ENCODE results near the gene ZNF804A. TPM values are rescaled to one million over a fixed set of nuclear protein-coding genes. Genes with fewer than 3 reads are reported as not detected.

ZNF804A gene
- total RNA-seq, 1 experiment from 2014 or later = not detected

DNA sequence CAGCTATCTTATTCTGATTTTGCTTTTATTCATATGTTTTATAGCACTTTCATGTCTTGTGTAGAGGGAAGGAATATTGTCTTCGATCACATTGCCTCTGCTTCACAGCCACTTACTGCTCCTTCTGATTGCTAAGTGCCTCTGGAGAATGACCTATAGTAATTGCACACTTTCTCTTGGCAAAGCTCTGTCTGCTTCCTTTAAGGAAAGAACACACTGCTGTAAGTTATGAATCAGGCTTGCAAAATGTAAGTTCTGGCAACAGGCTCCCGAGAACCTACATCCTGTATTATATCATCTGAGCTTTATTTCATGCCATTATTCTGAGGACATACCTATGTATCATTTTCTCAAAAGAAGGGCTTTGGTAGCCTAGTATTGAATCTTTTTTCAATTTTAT, 170.7 kb downstream of the ZNF804A start:
- H3K36me3 ChIP-seq (ENCODE audit: control insufficient read depth, insufficient read depth, low read length) = no peaks in the 10 kb centered on the region
- H3K9me3 ChIP-seq = no peaks in the 10 kb centered on the region
- Mint-ChIP-seq H3K9me3 (ENCODE audit: unreplicated experiment) (no peaks in the 10 kb centered on the region), H3K4me3 (ENCODE audit: unreplicated experiment) (no peak overlapping the region), H3K4me1 (ENCODE audit: low read depth, unreplicated experiment) (no peaks in the 10 kb centered on the region), H3K27ac (ENCODE audit: unreplicated experiment) (no peak overlapping the region), H3K36me3 (ENCODE audit: insufficient read depth, unreplicated experiment) (no peaks in the 10 kb centered on the region), H3K27me3 (ENCODE audit: insufficient read depth, unreplicated experiment) (no peaks in the 10 kb centered on the region)
- peaks cover 3% of the 10 kb centered on the region; the same call in 1 of the 2 replicates for H3K4me1 ChIP-seq
- TF ChIP-seq, protein P1, sequence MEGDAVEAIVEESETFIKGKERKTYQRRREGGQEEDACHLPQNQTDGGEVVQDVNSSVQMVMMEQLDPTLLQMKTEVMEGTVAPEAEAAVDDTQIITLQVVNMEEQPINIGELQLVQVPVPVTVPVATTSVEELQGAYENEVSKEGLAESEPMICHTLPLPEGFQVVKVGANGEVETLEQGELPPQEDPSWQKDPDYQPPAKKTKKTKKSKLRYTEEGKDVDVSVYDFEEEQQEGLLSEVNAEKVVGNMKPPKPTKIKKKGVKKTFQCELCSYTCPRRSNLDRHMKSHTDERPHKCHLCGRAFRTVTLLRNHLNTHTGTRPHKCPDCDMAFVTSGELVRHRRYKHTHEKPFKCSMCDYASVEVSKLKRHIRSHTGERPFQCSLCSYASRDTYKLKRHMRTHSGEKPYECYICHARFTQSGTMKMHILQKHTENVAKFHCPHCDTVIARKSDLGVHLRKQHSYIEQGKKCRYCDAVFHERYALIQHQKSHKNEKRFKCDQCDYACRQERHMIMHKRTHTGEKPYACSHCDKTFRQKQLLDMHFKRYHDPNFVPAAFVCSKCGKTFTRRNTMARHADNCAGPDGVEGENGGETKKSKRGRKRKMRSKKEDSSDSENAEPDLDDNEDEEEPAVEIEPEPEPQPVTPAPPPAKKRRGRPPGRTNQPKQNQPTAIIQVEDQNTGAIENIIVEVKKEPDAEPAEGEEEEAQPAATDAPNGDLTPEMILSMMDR (IDR thresholded peaks at IDR 0.05; ENCODE audit: insufficient read depth in 1 of 2, low read depth in 1 of 2, low read length in 1 of 2, severe bottlenecking in 1 of 2, unreplicated experiment in 1 of 2) = no peak
- ChIA-PET CTCF (no interaction called here), POLR2A (no interaction called here)
- no peak overlapping the region for H3K4me3 ChIP-seq (ENCODE audit: low read depth, low read length)
- no peaks in the 10 kb centered on the region for H3K27me3 ChIP-seq (replicated peaks; ENCODE audit: control insufficient read depth, insufficient read depth, low read length)
- intact Hi-C loops (cut with micrococcal nuclease; ENCODE audit: unreplicated experiment) = no loop called here
- no TSS peak for BruUV-seq (replicated peaks)
- no peak for DNase-seq

DNA sequence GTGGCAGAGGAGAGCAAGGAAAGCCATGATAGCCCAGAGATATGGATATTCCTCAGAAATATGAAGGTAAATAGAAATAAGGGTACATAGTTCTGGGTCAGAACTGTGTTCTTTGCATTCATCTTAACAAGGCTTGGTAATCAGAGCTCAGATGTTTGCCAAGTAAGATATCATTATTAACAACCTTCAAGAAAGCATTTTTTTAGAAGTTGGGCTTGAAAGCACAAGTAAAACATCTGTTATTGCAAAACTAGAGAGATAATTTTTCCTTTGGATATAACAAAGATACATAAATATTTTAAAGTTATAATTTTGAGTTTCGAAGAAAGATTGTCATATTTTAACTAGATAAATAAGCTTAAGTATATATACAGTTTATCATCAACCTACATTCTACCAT, 171.4 kb downstream of the ZNF804A start:
- POLR2A ChIA-PET = no interaction called here
- H3K4me3 Mint-ChIP-seq (ENCODE audit: unreplicated experiment) = no peak overlapping the region
- H3K27me3 ChIP-seq (replicated peaks; ENCODE audit: control insufficient read depth, insufficient read depth, low read length) = no peaks in the 10 kb centered on the region
- H3K36me3 Mint-ChIP-seq (ENCODE audit: insufficient read depth, unreplicated experiment) = no peaks in the 10 kb centered on the region
- no peak overlapping the region for H3K27ac Mint-ChIP-seq (ENCODE audit: unreplicated experiment)
- no peaks in the 10 kb centered on the region for H3K4me1 Mint-ChIP-seq (ENCODE audit: low read depth, unreplicated experiment)
- CTCF ChIA-PET = no interaction called here
- no TSS peak for BruUV-seq (replicated peaks)
- H3K36me3 ChIP-seq (ENCODE audit: control insufficient read depth, insufficient read depth, low read length) = no peaks in the 10 kb centered on the region
- H3K9me3 Mint-ChIP-seq (ENCODE audit: unreplicated experiment) = no peaks in the 10 kb centered on the region
- no peak for DNase-seq
- TF ChIP-seq, protein P1 (IDR thresholded peaks at IDR 0.05; ENCODE audit: insufficient read depth in 1 of 2, low read depth in 1 of 2, low read length in 1 of 2, severe bottlenecking in 1 of 2, unreplicated experiment in 1 of 2) = no peak
- no peaks in the 10 kb centered on the region for H3K27me3 Mint-ChIP-seq (ENCODE audit: insufficient read depth, unreplicated experiment)
- intact Hi-C loops (cut with micrococcal nuclease; ENCODE audit: unreplicated experiment) = no loop called here
- peaks cover 3% of the 10 kb centered on the region; the same call in 1 of the 2 replicates for H3K4me1 ChIP-seq
- H3K4me3 ChIP-seq (ENCODE audit: low read depth, low read length) = no peak overlapping the region
- H3K9me3 ChIP-seq = no peaks in the 10 kb centered on the region

DNA sequence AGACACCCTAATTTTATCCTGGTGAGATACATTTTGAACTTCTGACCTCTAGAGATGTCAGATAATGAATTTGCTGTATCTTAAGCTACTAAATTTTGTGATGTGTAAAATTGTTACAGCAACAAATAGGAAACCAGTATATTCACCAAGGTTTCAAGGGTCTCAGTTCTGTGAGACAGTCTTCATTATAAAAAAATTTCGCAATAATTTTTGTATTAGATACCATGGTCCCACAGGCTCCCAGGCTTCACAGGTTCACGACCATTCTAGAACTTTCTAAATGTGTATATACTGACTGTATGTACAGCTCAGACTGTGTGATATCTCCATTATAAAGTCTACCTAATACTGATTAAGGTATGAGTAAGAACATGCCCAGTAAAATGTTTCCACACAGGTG, 181.4 kb downstream of the ZNF804A start:
- Histone ChIP-seq H3K36me3 (ENCODE audit: control insufficient read depth, insufficient read depth, low read length) (no peaks in the 10 kb centered on the region), H3K27me3 (replicated peaks; ENCODE audit: control insufficient read depth, insufficient read depth, low read length) (no peaks in the 10 kb centered on the region), H3K9me3 (no peaks in the 10 kb centered on the region), H3K4me1 (peaks cover 5% of the 10 kb centered on the region; the same call in 1 of the 2 replicates), H3K4me3 (ENCODE audit: low read depth, low read length) (no peak overlapping the region)
- H3K4me1 Mint-ChIP-seq (ENCODE audit: low read depth, unreplicated experiment) = peaks cover 14% of the 10 kb centered on the region
- ChIA-PET POLR2A (no interaction called here), CTCF (no interaction called here)
- TF ChIP-seq, protein P1 (IDR thresholded peaks at IDR 0.05; ENCODE audit: insufficient read depth in 1 of 2, low read depth in 1 of 2, low read length in 1 of 2, severe bottlenecking in 1 of 2, unreplicated experiment in 1 of 2) = no peak
- no peak overlapping the region for H3K27ac Mint-ChIP-seq (ENCODE audit: unreplicated experiment)
- no peaks in the 10 kb centered on the region for H3K27me3 Mint-ChIP-seq (ENCODE audit: insufficient read depth, unreplicated experiment)
- no peak overlapping the region for H3K4me3 Mint-ChIP-seq (ENCODE audit: unreplicated experiment)
- no peaks in the 10 kb centered on the region for H3K36me3 Mint-ChIP-seq (ENCODE audit: insufficient read depth, unreplicated experiment)
- no peak for DNase-seq
- H3K9me3 Mint-ChIP-seq (ENCODE audit: unreplicated experiment) = no peaks in the 10 kb centered on the region
- intact Hi-C loops (cut with micrococcal nuclease; ENCODE audit: unreplicated experiment) = no loop called here
- BruUV-seq (replicated peaks) = no TSS peak
